ENCODE results near the gene BUD13.
"Not testable (repeated sequence)": the region's sequence is repeated elsewhere in the genome, so short reads cannot be mapped to it uniquely, and the experiment has no call there.

BUD13 gene

GRCh38 chr11:116762132-116762531 lies 10.7 kb downstream of the BUD13 start:
- peaks cover 39 to 70% of the 10 kb centered on the region in 2 donors for H3K36me3 ChIP-seq (ENCODE audit: control insufficient read depth in 1 of 2, insufficient read depth in 2 of 2, low read length in 2 of 2)
- no peaks in the 10 kb centered on the region for H3K9me3 ChIP-seq (ENCODE audit: control insufficient read depth in 1 of 2, low read length in 2 of 2)
- H3K9ac ChIP-seq (ENCODE audit: low read depth in 1 of 2, low read length in 2 of 2): no peak overlapping the region
- no peak overlapping the region for H3K27ac ChIP-seq (ENCODE audit: low read depth, low read length)
- H3K4me1 ChIP-seq (ENCODE audit: control insufficient read depth in 1 of 2, insufficient read depth in 2 of 2, low read length in 2 of 2): no peaks in the 10 kb centered on the region
- H3K4me3 ChIP-seq (ENCODE audit: low read depth in 1 of 2, low read length in 2 of 2): no peak overlapping the region
- no peaks in the 10 kb centered on the region for H3K27me3 ChIP-seq (ENCODE audit: control insufficient read depth in 1 of 2, insufficient read depth in 2 of 2, low read length in 2 of 2)

DNA sequence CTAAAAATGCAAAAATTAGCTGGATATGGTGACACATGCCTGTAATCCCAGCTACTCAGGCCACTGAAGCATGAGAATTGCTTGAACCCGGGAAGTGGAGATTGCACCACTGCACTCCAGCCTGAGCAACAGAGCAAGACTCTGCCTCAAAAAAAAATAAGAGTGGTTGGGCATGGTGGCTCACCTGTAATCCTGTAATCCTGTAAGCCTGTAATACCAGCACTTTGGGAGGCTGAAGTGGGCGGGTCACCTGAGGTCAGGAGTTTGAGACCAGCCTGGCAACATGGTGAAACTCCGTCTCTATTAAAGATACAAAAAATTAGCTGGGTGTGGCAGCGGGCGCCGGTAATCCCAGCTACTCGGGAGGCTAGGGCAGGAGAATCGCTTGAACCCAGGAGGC lies 16.7 kb downstream of the BUD13 start:
- peaks cover 22 to 83% of the 10 kb centered on the region in 2 donors for H3K36me3 ChIP-seq (ENCODE audit: control insufficient read depth in 1 of 2, insufficient read depth in 2 of 2, low read length in 2 of 2)
- H3K27me3 ChIP-seq (ENCODE audit: control insufficient read depth in 1 of 2, insufficient read depth in 2 of 2, low read length in 2 of 2); H3K27ac ChIP-seq (ENCODE audit: low read depth, low read length); H3K4me1 ChIP-seq (ENCODE audit: control insufficient read depth in 1 of 2, insufficient read depth in 2 of 2, low read length in 2 of 2); H3K9ac ChIP-seq (ENCODE audit: low read depth in 1 of 2, low read length in 2 of 2); H3K9me3 ChIP-seq (ENCODE audit: control insufficient read depth in 1 of 2, low read length in 2 of 2); H3K4me3 ChIP-seq (ENCODE audit: low read depth in 1 of 2, low read length in 2 of 2): not testable (repeated sequence)

DNA sequence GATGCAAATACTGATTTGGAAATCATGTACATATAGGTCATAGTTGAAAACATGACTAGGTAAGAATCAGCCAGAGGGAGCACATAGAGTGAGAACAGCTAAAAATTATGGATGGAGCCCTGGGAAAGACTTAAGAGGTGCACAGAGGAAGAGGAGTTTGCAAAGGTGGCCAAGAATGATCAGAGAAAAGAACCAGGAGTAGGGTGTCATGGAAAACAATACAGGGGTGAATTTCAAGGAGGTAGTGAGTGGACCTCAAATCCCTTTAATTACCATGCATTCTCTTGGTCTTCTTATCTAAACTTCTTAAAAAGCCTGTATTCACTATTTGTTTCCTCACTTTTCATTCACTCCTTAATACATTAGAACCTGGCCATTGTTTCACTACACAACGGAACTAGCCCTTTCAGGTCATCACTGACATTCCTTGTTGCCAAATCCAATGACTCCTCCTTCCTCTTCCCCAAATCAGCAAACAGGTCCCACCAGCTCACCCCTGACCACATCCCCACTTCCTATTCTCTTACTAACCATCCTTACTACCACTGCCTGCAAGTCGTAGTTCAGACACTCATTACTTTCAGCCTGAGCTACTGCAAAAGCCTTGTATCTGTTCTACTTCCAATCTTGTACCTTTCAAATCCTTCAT lies 22.6 kb downstream of the BUD13 start:
- Histone ChIP-seq H3K27me3 (ENCODE audit: control insufficient read depth in 1 of 2, insufficient read depth in 2 of 2, low read length in 2 of 2) (no peaks in the 10 kb centered on the region), H3K4me3 (ENCODE audit: low read depth in 1 of 2, low read length in 2 of 2) (no peak overlapping the region), H3K27ac (ENCODE audit: low read depth, low read length) (no peak overlapping the region), H3K36me3 (ENCODE audit: control insufficient read depth in 1 of 2, insufficient read depth in 2 of 2, low read length in 2 of 2) (peaks cover 20 to 72% of the 10 kb centered on the region in 2 donors), H3K9ac (ENCODE audit: low read depth in 1 of 2, low read length in 2 of 2) (no peak overlapping the region), H3K4me1 (ENCODE audit: control insufficient read depth in 1 of 2, insufficient read depth in 2 of 2, low read length in 2 of 2) (no peaks in the 10 kb centered on the region), H3K9me3 (ENCODE audit: control insufficient read depth in 1 of 2, low read length in 2 of 2) (no peaks in the 10 kb centered on the region)

- Histone ChIP-seq H3K9ac (ENCODE audit: low read depth in 1 of 2, low read length in 2 of 2) (no peak overlapping the region), H3K27ac (ENCODE audit: low read depth, low read length) (no peak overlapping the region), H3K4me3 (ENCODE audit: low read depth in 1 of 2, low read length in 2 of 2) (no peak overlapping the region), H3K36me3 (ENCODE audit: control insufficient read depth in 1 of 2, insufficient read depth in 2 of 2, low read length in 2 of 2) (peaks cover 5 to 9% of the 10 kb centered on the region in 2 donors), H3K4me1 (ENCODE audit: control insufficient read depth in 1 of 2, insufficient read depth in 2 of 2, low read length in 2 of 2) (no peaks in the 10 kb centered on the region), H3K27me3 (ENCODE audit: control insufficient read depth in 1 of 2, insufficient read depth in 2 of 2, low read length in 2 of 2) (no peaks in the 10 kb centered on the region), H3K9me3 (ENCODE audit: control insufficient read depth in 1 of 2, low read length in 2 of 2) (no peaks in the 10 kb centered on the region)
Observed at GRCh38 chr11:116742104-116742503, 30.7 kb downstream of the BUD13 start.

- no peaks in the 10 kb centered on the region for H3K36me3 ChIP-seq (ENCODE audit: control insufficient read depth in 1 of 2, insufficient read depth in 2 of 2, low read length in 2 of 2)
- no peak overlapping the region for H3K4me3 ChIP-seq (ENCODE audit: low read depth in 1 of 2, low read length in 2 of 2)
- no peak overlapping the region for H3K9ac ChIP-seq (ENCODE audit: low read depth in 1 of 2, low read length in 2 of 2)
- no peaks in the 10 kb centered on the region for H3K4me1 ChIP-seq (ENCODE audit: control insufficient read depth in 1 of 2, insufficient read depth in 2 of 2, low read length in 2 of 2)
- no peak overlapping the region for H3K27ac ChIP-seq (ENCODE audit: low read depth, low read length)
- H3K27me3 ChIP-seq (ENCODE audit: control insufficient read depth in 1 of 2, insufficient read depth in 2 of 2, low read length in 2 of 2): no peaks in the 10 kb centered on the region
- H3K9me3 ChIP-seq (ENCODE audit: control insufficient read depth in 1 of 2, low read length in 2 of 2): no peaks in the 10 kb centered on the region
Observed at GRCh38 chr11:116740741-116741140, 32.0 kb downstream of the BUD13 start.

DNA sequence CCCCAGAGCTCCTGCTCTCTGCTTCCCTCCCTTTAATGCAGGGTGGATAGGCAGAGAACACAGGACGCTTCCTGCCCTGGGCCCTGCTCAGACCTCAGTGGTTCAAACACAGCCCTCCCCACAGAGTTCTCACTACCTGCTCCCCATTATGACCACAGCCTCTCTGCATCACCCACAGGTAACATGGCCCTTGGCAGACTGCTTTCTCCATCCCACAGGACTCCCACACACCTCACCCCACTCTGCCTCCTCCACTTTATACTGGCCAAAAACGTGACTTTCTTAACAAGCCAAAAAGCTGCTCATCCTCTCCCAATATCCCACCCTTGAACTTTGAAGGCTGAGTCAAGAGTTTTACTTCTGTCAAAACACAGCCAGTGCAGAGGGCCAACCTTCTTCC lies 33.8 kb downstream of the BUD13 start:
- Histone ChIP-seq H3K27me3 (ENCODE audit: control insufficient read depth in 1 of 2, insufficient read depth in 2 of 2, low read length in 2 of 2) (no peaks in the 10 kb centered on the region), H3K27ac (ENCODE audit: low read depth, low read length) (no peak overlapping the region), H3K9ac (ENCODE audit: low read depth in 1 of 2, low read length in 2 of 2) (no peak overlapping the region), H3K4me3 (ENCODE audit: low read depth in 1 of 2, low read length in 2 of 2) (no peak overlapping the region), H3K4me1 (ENCODE audit: control insufficient read depth in 1 of 2, insufficient read depth in 2 of 2, low read length in 2 of 2) (peaks cover 0 to 6% of the 10 kb centered on the region in 2 donors), H3K9me3 (ENCODE audit: control insufficient read depth in 1 of 2, low read length in 2 of 2) (no peaks in the 10 kb centered on the region), H3K36me3 (ENCODE audit: control insufficient read depth in 1 of 2, insufficient read depth in 2 of 2, low read length in 2 of 2) (no peaks in the 10 kb centered on the region)

- no peak overlapping the region for H3K9ac ChIP-seq (ENCODE audit: low read depth in 1 of 2, low read length in 2 of 2)
- H3K9me3 ChIP-seq (ENCODE audit: control insufficient read depth in 1 of 2, low read length in 2 of 2): no peaks in the 10 kb centered on the region
- peaks cover 0 to 5% of the 10 kb centered on the region in 2 donors for H3K27me3 ChIP-seq (ENCODE audit: control insufficient read depth in 1 of 2, insufficient read depth in 2 of 2, low read length in 2 of 2)
Observed at GRCh38 chr11:116736763-116737162, 36.0 kb downstream of the BUD13 start.

GRCh38 chr11:116733969-116734508 lies 38.7 kb downstream of the BUD13 start:
- H3K4me1 ChIP-seq (ENCODE audit: control insufficient read depth in 1 of 2, insufficient read depth in 2 of 2, low read length in 2 of 2): peaks cover 12 to 26% of the 10 kb centered on the region in 2 donors

More at GRCh38 chr11:116736763-116737162, 36.0 kb downstream of the BUD13 start:
- H3K27ac ChIP-seq (ENCODE audit: low read depth, low read length): no peak overlapping the region
- no peak overlapping the region for H3K4me3 ChIP-seq (ENCODE audit: low read depth in 1 of 2, low read length in 2 of 2)
- no peaks in the 10 kb centered on the region for H3K36me3 ChIP-seq (ENCODE audit: control insufficient read depth in 1 of 2, insufficient read depth in 2 of 2, low read length in 2 of 2)
- H3K4me1 ChIP-seq (ENCODE audit: control insufficient read depth in 1 of 2, insufficient read depth in 2 of 2, low read length in 2 of 2): peaks cover 8 to 11% of the 10 kb centered on the region in 2 donors

GRCh38 chr11:116733043-116733755 lies 39.6 kb downstream of the BUD13 start:
- no peaks in the 10 kb centered on the region for H3K9me3 ChIP-seq (ENCODE audit: control insufficient read depth in 1 of 2, low read length in 2 of 2)
- no peak overlapping the region for H3K4me3 ChIP-seq (ENCODE audit: low read depth in 1 of 2, low read length in 2 of 2)
- peaks cover 0 to 8% of the 10 kb centered on the region in 2 donors for H3K27me3 ChIP-seq (ENCODE audit: control insufficient read depth in 1 of 2, insufficient read depth in 2 of 2, low read length in 2 of 2)
- no peak overlapping the region for H3K27ac ChIP-seq (ENCODE audit: low read depth, low read length)
- peaks cover 12 to 26% of the 10 kb centered on the region in 2 donors for H3K4me1 ChIP-seq (ENCODE audit: control insufficient read depth in 1 of 2, insufficient read depth in 2 of 2, low read length in 2 of 2)
- no peak overlapping the region for H3K9ac ChIP-seq (ENCODE audit: low read depth in 1 of 2, low read length in 2 of 2)
- H3K36me3 ChIP-seq (ENCODE audit: control insufficient read depth in 1 of 2, insufficient read depth in 2 of 2, low read length in 2 of 2): no peaks in the 10 kb centered on the region

More at GRCh38 chr11:116733969-116734508, 38.7 kb downstream of the BUD13 start:
- H3K9ac ChIP-seq (ENCODE audit: low read depth in 1 of 2, low read length in 2 of 2): no peak overlapping the region
- no peak overlapping the region for H3K4me3 ChIP-seq (ENCODE audit: low read depth in 1 of 2, low read length in 2 of 2)
- peaks cover 0 to 8% of the 10 kb centered on the region in 2 donors for H3K27me3 ChIP-seq (ENCODE audit: control insufficient read depth in 1 of 2, insufficient read depth in 2 of 2, low read length in 2 of 2)
- no peak overlapping the region for H3K27ac ChIP-seq (ENCODE audit: low read depth, low read length)
- H3K9me3 ChIP-seq (ENCODE audit: control insufficient read depth in 1 of 2, low read length in 2 of 2): no peaks in the 10 kb centered on the region
- H3K36me3 ChIP-seq (ENCODE audit: control insufficient read depth in 1 of 2, insufficient read depth in 2 of 2, low read length in 2 of 2): no peaks in the 10 kb centered on the region

DNA sequence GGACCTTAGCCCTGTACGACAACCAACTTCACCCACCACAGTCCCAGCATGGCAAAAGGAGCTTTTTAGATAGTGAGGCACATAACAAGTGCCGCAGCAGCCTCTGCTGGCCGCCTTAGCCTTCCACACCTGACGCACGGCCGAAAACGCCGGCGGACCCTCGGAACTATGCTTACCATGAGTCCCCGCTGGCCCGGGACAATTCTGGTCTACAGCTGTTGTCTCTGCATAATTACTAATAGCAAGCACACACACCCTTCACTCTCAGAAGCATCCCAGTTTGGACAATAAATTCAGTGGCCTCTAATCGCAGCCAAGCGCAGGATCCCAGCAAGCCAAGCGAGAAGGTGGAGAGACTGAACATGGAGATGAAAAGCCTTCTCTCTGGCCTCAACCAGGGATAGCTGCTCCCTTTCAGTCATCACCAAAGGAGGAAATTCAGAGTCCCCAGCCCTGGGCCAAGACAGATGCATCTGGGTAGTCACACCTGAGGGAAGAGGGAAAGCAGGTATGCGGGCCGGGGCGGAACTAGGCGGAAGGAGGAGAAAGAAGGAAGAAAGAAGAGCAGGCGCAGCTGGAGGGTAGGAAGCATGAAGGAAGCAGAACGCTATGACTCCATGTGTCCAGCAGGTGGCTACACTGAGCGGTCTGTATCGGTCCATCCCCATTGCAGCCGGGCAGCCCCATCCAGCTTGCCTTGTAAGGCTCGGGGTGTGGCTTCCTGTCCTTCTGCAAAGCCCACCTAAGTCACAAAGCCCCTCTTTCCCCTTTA lies 40.3 kb downstream of the BUD13 start:
- Histone ChIP-seq H3K27ac (ENCODE audit: low read depth, low read length) (no peak overlapping the region), H3K4me3 (ENCODE audit: low read depth in 1 of 2, low read length in 2 of 2) (no peak overlapping the region), H3K9ac (ENCODE audit: low read depth in 1 of 2, low read length in 2 of 2) (no peak overlapping the region), H3K27me3 (ENCODE audit: control insufficient read depth in 1 of 2, insufficient read depth in 2 of 2, low read length in 2 of 2) (peaks cover 0 to 8% of the 10 kb centered on the region in 2 donors), H3K4me1 (ENCODE audit: control insufficient read depth in 1 of 2, insufficient read depth in 2 of 2, low read length in 2 of 2) (peaks cover 12 to 26% of the 10 kb centered on the region in 2 donors), H3K36me3 (ENCODE audit: control insufficient read depth in 1 of 2, insufficient read depth in 2 of 2, low read length in 2 of 2) (no peaks in the 10 kb centered on the region), H3K9me3 (ENCODE audit: control insufficient read depth in 1 of 2, low read length in 2 of 2) (no peaks in the 10 kb centered on the region)
